SK-N-SH (cell line): ENCODE data around the gene TRMT112.

Experiments
- ELF1 ChIP-seq: IDR thresholded peaks from 2 replicates; pipeline ENCODE4 v1.4.0; 2012
- EP300 ChIP-seq, 2 experiments: IDR thresholded peaks; 2 replicates each; pipeline versions ENCODE4 v1.4.0 to v1.6.1; 2012; ENCODE audit warnings: borderline replicate concordance in 1 of 2, low read depth in 1 of 2, low read length in 1 of 2
- FOXJ3 ChIP-seq: sonication (generic); formaldehyde crosslinking; IDR thresholded peaks from 2 replicates; pipeline ENCODE4 v1.5.1; 2020; ENCODE audit warnings: mild to moderate bottlenecking, missing genetic modification reagents
- GABPA ChIP-seq: IDR thresholded peaks from 2 replicates; pipeline ENCODE4 v1.4.0; 2012; ENCODE audit warnings: low read depth, mild to moderate bottlenecking
- JUND ChIP-seq: IDR thresholded peaks from 2 replicates; pipeline ENCODE4 v1.4.0; 2012
- MXI1 ChIP-seq: IDR thresholded peaks from 2 replicates; pipeline ENCODE4 v1.6.1; 2012; ENCODE audit warnings: mild to moderate bottlenecking, low read depth, low read length, improper control_type of control experiment
- RAD21 ChIP-seq: IDR thresholded peaks from 2 replicates; pipeline ENCODE4 v1.6.1; 2012; ENCODE audit warnings: mild to moderate bottlenecking, low read length
- SIN3A ChIP-seq: IDR thresholded peaks from 2 replicates; pipeline ENCODE4 v1.6.1; 2012; ENCODE audit warnings: low read depth, mild to moderate bottlenecking, low read length, moderate library complexity, borderline replicate concordance
- SMC3 ChIP-seq: IDR thresholded peaks from 2 replicates; pipeline ENCODE4 v1.6.1; 2012; ENCODE audit warnings: low read depth, low read length, improper control_type of control experiment
- TAF1 ChIP-seq: IDR thresholded peaks from 2 replicates; pipeline ENCODE4 v1.6.1; 2012; ENCODE audit warnings: low read depth, mild to moderate bottlenecking, low read length, moderate library complexity, borderline replicate concordance
- TF ChIP-seq, protein P1 (sequence below): fragments of 200-600 bp; sonication (generic); IDR thresholded peaks from 2 replicates; pipeline ENCODE4 v1.6.1; 2017; ENCODE audit warnings: antibody characterized with exemption, mild to moderate bottlenecking, moderate library complexity
- TF ChIP-seq, protein P2 (sequence below): IDR thresholded peaks from 2 replicates; pipeline ENCODE4 v1.4.0; 2012; ENCODE audit warnings: low read depth
- TF ChIP-seq, protein P3 (sequence below): IDR thresholded peaks from 2 replicates; pipeline ENCODE4 v1.6.1; 2012; ENCODE audit warnings: mild to moderate bottlenecking, low read depth, low read length, moderate library complexity
- TF ChIP-seq, protein P4 (sequence below): fragments of 150-350 bp; IDR thresholded peaks from 2 replicates; pipeline ENCODE4 v1.6.1; 2016; ENCODE audit warnings: mild to moderate bottlenecking, low read depth, low read length

DNA sequence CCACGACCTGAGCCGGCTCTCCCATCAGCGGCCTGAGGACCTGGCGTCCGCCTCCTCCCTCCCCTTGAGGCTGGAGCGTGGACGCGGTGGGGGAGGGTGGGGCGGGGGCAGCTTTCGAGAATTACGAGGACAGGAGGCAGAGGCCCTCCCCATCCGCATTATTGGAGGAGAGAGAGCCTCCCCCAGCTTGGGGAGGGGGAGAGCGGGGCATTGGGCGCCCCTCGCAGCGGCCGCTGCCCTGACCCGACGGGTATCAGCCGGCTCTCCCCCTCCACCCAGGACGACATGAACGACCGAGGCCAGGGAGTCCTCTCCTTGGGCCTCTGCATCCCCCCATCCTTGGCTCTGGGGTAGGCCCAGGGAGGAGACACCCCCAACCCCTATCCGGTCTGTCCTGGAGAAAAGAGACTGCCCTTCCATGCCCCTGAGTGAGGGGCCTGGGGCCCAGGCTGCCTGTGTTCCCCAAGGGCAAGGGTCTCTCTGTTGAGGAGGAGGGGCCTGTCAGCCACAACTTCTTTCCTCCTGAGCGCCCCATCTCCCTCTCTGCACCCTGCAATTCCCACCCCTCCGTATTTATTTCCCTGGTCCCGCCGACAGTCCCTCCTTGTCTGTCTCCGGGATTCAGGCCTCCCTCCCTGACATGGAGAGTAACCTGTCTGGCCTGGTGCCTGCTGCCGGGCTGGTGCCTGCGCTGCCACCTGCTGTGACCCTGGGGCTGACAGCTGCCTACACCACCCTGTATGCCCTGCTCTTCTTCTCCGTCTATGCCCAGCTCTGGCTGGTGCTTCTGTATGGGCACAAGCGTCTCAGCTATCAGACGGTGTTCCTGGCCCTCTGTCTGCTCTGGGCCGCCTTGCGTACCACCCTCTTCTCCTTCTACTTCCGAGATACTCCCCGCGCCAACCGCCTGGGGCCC, 31.2 kb downstream of the TRMT112 start:
- TF ChIP-seq TAF1 (no peak), EP300 (IDR thresholded peaks at IDR 0.05; ENCODE audit: borderline replicate concordance in 1 of 2, low read depth in 1 of 2, low read length in 1 of 2) (no peak), JUND (no peak), SIN3A (no peak), RAD21 (peak; percentile 25), MXI1 (peak; percentile 61; the same call in 1 of the 2 replicates), SMC3 (peak; percentile 20; the same call in 1 of the 2 replicates), GABPA (no peak), FOXJ3 (CRISPR knock-in tag) (no peak), ELF1 (no peak)
- TF ChIP-seq, protein P1, sequence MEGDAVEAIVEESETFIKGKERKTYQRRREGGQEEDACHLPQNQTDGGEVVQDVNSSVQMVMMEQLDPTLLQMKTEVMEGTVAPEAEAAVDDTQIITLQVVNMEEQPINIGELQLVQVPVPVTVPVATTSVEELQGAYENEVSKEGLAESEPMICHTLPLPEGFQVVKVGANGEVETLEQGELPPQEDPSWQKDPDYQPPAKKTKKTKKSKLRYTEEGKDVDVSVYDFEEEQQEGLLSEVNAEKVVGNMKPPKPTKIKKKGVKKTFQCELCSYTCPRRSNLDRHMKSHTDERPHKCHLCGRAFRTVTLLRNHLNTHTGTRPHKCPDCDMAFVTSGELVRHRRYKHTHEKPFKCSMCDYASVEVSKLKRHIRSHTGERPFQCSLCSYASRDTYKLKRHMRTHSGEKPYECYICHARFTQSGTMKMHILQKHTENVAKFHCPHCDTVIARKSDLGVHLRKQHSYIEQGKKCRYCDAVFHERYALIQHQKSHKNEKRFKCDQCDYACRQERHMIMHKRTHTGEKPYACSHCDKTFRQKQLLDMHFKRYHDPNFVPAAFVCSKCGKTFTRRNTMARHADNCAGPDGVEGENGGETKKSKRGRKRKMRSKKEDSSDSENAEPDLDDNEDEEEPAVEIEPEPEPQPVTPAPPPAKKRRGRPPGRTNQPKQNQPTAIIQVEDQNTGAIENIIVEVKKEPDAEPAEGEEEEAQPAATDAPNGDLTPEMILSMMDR: peak; percentile 32
- TF ChIP-seq, protein P2, sequence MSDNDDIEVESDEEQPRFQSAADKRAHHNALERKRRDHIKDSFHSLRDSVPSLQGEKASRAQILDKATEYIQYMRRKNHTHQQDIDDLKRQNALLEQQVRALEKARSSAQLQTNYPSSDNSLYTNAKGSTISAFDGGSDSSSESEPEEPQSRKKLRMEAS: no peak
- TF ChIP-seq, protein P3, sequence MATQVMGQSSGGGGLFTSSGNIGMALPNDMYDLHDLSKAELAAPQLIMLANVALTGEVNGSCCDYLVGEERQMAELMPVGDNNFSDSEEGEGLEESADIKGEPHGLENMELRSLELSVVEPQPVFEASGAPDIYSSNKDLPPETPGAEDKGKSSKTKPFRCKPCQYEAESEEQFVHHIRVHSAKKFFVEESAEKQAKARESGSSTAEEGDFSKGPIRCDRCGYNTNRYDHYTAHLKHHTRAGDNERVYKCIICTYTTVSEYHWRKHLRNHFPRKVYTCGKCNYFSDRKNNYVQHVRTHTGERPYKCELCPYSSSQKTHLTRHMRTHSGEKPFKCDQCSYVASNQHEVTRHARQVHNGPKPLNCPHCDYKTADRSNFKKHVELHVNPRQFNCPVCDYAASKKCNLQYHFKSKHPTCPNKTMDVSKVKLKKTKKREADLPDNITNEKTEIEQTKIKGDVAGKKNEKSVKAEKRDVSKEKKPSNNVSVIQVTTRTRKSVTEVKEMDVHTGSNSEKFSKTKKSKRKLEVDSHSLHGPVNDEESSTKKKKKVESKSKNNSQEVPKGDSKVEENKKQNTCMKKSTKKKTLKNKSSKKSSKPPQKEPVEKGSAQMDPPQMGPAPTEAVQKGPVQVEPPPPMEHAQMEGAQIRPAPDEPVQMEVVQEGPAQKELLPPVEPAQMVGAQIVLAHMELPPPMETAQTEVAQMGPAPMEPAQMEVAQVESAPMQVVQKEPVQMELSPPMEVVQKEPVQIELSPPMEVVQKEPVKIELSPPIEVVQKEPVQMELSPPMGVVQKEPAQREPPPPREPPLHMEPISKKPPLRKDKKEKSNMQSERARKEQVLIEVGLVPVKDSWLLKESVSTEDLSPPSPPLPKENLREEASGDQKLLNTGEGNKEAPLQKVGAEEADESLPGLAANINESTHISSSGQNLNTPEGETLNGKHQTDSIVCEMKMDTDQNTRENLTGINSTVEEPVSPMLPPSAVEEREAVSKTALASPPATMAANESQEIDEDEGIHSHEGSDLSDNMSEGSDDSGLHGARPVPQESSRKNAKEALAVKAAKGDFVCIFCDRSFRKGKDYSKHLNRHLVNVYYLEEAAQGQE: no peak
- TF ChIP-seq, protein P4, sequence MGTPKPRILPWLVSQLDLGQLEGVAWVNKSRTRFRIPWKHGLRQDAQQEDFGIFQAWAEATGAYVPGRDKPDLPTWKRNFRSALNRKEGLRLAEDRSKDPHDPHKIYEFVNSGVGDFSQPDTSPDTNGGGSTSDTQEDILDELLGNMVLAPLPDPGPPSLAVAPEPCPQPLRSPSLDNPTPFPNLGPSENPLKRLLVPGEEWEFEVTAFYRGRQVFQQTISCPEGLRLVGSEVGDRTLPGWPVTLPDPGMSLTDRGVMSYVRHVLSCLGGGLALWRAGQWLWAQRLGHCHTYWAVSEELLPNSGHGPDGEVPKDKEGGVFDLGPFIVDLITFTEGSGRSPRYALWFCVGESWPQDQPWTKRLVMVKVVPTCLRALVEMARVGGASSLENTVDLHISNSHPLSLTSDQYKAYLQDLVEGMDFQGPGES: no peak
